Activated CD8-positive, alpha-beta T cell treated with anti-CD3 and anti-CD28 coated beads for 36 hours (primary cell): ENCODE results near the gene ZC3H8. TPM values are rescaled to one million over a fixed set of nuclear protein-coding genes. Genes with fewer than 3 reads are reported as not detected.

Experiments
- ATAC-seq: fragments of 200-7000 bp; cut with Tn5 transposase; one replicate; pipeline ENCODE4 v1.10.0; 2021; ENCODE audit warnings: mild to moderate bottlenecking, moderate library complexity
- CTCF ChIA-PET: fragments of 350-600 bp; sonication (Branson Sonifier 250); formaldehyde crosslinking; loops from one replicate; lab custom pipeline; 2021; ENCODE audit warnings: antibody characterized with exemption; lab: Charles Lee
- POLR2A ChIA-PET: fragments of 350-600 bp; sonication (Branson Sonifier 250); formaldehyde crosslinking; loops from one replicate; lab custom pipeline; 2021; ENCODE audit warnings: antibody characterized with exemption; lab: Charles Lee
- DNase-seq: peaks from one replicate; pipeline ENCODE4 v3.0.0-alpha.2; 2020
- H3K27ac Mint-ChIP-seq: one replicate; pipeline ENCODE4 v1.8.0; 2021; ENCODE audit warnings: mild to moderate bottlenecking, mixed read lengths
- H3K27me3 Mint-ChIP-seq: one replicate; pipeline ENCODE4 v1.8.0; 2021; ENCODE audit warnings: mixed read lengths
- H3K36me3 Mint-ChIP-seq: one replicate; pipeline ENCODE4 v1.8.0; 2021; ENCODE audit warnings: low read depth, mixed read lengths
- H3K4me1 Mint-ChIP-seq: one replicate; pipeline ENCODE4 v1.8.0; 2021; ENCODE audit warnings: low read depth, mixed read lengths
- H3K4me3 Mint-ChIP-seq: one replicate; pipeline ENCODE4 v1.8.0; 2021; ENCODE audit warnings: mild to moderate bottlenecking, moderate library complexity, mixed read lengths
- H3K9me3 Mint-ChIP-seq: one replicate; pipeline ENCODE4 v1.8.0; 2021; ENCODE audit warnings: mixed read lengths
- CTCF ChIP-seq: fragments of 200-600 bp; IDR thresholded peaks from one replicate; pipeline ENCODE4 v1.8.0; 2022; ENCODE audit warnings: antibody characterized with exemption, mild to moderate bottlenecking
- intact Hi-C: fragments of 100-400 bp; cut with micrococcal nuclease; formaldehyde crosslinking; loops from one replicate; pipeline ENCODE4 v1.10.0; 2022
- total RNA-seq, 2 experiments: library from RNA; stranded (reverse); gene quantifications; one replicate each; pipeline ENCODE4 v1.2.3, GENCODE V29; 2021

The ZC3H8 gene
- total RNA-seq, 2 experiments from 2014 or later = 16.7 to 22.1 TPM

DNA sequence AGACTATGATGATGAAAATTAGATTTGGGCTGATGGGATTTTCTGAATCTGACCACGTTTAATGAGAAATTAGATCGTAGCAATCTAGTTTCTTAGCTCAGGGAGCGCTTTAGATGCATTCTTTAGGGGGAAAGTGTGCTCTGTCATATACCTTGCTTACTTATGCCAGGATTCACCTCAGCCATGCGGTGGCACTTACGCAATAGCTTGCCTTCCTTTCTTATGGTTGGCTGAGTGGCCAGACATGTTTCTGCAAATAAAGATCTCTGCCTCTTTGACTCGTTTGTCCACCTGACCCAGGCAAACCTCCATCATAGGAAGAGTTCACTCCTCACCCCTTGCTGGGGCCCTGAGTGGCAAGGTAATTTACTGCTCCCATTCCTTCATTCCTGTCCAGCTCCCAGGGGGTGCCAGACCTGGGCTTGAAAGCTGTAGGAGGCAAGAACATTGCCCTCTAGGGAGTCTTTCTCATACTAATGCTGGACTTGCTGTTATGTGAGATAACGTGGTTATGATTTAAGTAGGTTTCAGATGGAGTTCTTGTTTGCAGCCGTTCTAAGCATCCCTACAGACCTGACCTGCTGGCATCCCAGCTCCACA, 59.6 kb downstream of the ZC3H8 start:
- no peak for TF ChIP-seq CTCF
- intact Hi-C loops = no loop called here
- no peak overlapping the region for H3K27ac Mint-ChIP-seq
- DNase-seq (no peak), ATAC-seq (no peak)
- H3K36me3 Mint-ChIP-seq = peaks cover 1% of the 10 kb centered on the region
- peaks cover 28% of the 10 kb centered on the region for H3K4me1 Mint-ChIP-seq
- H3K9me3 Mint-ChIP-seq = peaks cover 1% of the 10 kb centered on the region
- H3K4me3 Mint-ChIP-seq = no peak overlapping the region
- ChIA-PET CTCF (interaction anchor here (0.9 kb wide), 1 partner anchor 11 kb away, joined by 4 read pairs; no protein-coding TSS in a partner anchor), POLR2A (interaction anchor here (1.0 kb wide), 1 partner anchor 483 kb away, joined by 3 read pairs; no protein-coding TSS in a partner anchor)
- H3K27me3 Mint-ChIP-seq = no peaks in the 10 kb centered on the region

DNA sequence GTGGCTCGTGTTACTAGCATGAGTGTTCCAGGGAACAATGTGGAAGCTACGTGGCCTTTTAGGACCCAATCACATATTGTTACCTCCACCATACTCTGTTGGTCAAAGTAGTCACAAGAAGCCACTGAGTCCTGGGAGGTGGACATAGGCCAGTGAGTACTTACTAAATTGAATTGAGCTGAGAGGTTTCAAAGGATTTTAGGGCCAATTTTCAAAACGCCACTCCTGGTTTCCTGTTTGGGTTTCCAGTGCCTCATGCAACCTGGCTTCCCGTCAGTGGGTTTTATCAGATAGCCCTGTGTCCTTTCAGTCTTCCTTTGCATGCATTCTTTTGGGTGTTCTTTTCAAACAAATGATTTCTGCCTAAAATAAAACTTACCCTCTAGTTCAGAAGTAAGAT, 60.4 kb downstream of the ZC3H8 start:
- Mint-ChIP-seq H3K4me3 (no peak overlapping the region), H3K9me3 (peaks cover 1% of the 10 kb centered on the region), H3K27me3 (no peaks in the 10 kb centered on the region), H3K27ac (no peak overlapping the region), H3K36me3 (peaks cover 1% of the 10 kb centered on the region), H3K4me1 (peaks cover 34% of the 10 kb centered on the region)
- ChIA-PET POLR2A (interaction anchor here (1.3 kb wide), 1 partner anchor 23 kb away, joined by 3 read pairs; no protein-coding TSS in a partner anchor), CTCF (interaction anchor here (1.2 kb wide), 1 partner anchor 12 kb away, joined by 5 read pairs; no protein-coding TSS in a partner anchor)
- intact Hi-C loops = no loop called here
- no peak for TF ChIP-seq CTCF
- DNase-seq (no peak), ATAC-seq (no peak)

DNA sequence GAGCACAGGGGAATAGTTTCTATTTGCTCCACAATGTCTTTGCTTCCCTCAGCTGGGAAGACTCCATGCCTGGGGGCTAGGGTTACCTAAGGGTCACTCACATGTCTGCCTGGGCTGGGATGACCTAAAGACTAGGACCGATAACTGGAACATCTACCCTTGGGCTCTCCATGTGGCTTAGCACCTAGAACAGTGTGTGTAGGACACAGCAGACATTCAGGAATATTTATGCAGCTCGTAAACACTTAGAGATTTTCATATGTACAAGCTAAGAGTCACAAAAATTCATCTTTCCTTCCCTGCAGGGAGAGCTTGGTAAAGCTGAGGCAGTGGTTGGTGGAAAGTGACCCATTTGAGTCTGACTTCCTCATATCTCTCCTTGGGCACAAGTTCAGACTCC, 60.8 kb downstream of the ZC3H8 start:
- Mint-ChIP-seq H3K4me1 (peaks cover 36% of the 10 kb centered on the region), H3K36me3 (peaks cover 1% of the 10 kb centered on the region), H3K4me3 (no peak overlapping the region), H3K27me3 (no peaks in the 10 kb centered on the region), H3K27ac (no peak overlapping the region), H3K9me3 (peaks cover 1% of the 10 kb centered on the region)
- intact Hi-C loops = no loop called here
- ChIA-PET CTCF (interaction anchor here (1.2 kb wide), 1 partner anchor 12 kb away, joined by 5 read pairs; no protein-coding TSS in a partner anchor), POLR2A (interaction anchor here (1.3 kb wide), 1 partner anchor 23 kb away, joined by 3 read pairs; no protein-coding TSS in a partner anchor)
- TF ChIP-seq CTCF = no peak
- ATAC-seq (no peak), DNase-seq (no peak)

DNA sequence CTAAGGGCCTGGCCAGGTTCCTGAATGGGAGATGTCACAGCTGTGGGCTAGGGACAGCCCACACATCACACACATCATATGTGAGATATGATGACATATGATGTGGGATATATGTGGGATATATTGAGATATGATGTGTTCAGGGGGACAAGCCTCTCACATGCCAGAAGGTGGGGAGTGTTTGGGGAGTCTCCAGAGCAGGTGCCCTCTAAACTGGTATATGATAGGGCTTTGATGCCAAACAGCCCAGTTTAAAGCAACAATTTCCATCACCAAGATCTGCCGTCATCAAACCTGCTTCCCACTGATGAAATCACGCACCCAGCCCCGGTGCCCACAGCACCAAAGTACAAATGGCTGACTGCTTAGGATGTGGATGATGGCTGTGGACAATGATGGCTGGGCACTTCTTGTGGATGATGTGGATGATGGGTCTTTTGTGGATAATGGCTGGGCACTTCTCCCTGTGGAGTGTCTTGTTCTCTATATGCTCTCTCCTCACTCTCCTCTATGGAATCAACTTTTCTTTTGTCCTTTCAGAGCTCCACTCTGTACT, 65.8 kb downstream of the ZC3H8 start:
- H3K27ac Mint-ChIP-seq = peak overlapping the region; percentile 97
- no peaks in the 10 kb centered on the region for H3K27me3 Mint-ChIP-seq
- H3K9me3 Mint-ChIP-seq = peaks cover 1% of the 10 kb centered on the region
- POLR2A ChIA-PET = interaction anchor here (1.0 to 2.2 kb wide), 7 partner anchors 11 to 65 kb away, joined by 3 to 7 read pairs (median 4); no protein-coding TSS in a partner anchor
- intact Hi-C loops = no loop called here
- DNase-seq (peak; percentile 22), ATAC-seq (no peak)
- CTCF ChIA-PET = interaction anchor here (1.0 to 2.2 kb wide), 3 partner anchors 13 to 67 kb away, joined by 3 to 9 read pairs (median 7); no protein-coding TSS in a partner anchor
- H3K4me3 Mint-ChIP-seq = no peak overlapping the region
- TF ChIP-seq CTCF = no peak
- H3K4me1 Mint-ChIP-seq = peaks cover 57% of the 10 kb centered on the region
- peaks cover 23% of the 10 kb centered on the region for H3K36me3 Mint-ChIP-seq
